Activated CD4-positive, CD25-positive, alpha-beta regulatory T cell treated with anti-CD3 and anti-CD28 coated beads, Interleukin-2, amount 50 U/mL, for 24 hours (primary cell): ENCODE measurements around the gene ANKRD13A.
"Not testable (repeated sequence)": the region's sequence is repeated elsewhere in the genome, so short reads cannot be mapped to it uniquely, and the experiment has no call there.

Source experiments
- ATAC-seq, 2 donors: fragments of 150-1000 bp; cut with Tn5 transposase; one replicate each; pipeline ENCODE4 v1.10.0; 2021; ENCODE audit warnings: mild to moderate bottlenecking in 1 of 2, moderate library complexity in 1 of 2

The ANKRD13A gene

DNA sequence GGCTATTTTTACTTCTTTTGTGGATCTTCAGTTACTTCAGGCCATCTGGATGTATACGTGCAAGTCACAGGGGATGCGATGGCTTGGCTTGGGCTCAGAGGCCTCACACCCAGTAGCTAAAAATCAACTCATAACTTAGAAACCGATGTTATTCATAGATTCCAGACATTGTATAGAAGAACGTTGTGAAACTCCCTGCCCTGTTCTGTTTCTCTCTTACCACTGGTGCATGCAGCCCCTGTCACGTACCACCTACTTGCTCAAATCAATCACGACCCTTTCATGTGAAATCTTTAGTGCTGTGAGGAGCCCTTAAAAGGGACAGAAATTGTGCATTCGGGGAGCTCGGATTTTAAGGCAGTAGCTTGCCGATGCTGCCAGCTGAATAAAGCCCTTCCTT, 50.4 kb downstream of the ANKRD13A start:
- ATAC-seq = not testable (repeated sequence)

DNA sequence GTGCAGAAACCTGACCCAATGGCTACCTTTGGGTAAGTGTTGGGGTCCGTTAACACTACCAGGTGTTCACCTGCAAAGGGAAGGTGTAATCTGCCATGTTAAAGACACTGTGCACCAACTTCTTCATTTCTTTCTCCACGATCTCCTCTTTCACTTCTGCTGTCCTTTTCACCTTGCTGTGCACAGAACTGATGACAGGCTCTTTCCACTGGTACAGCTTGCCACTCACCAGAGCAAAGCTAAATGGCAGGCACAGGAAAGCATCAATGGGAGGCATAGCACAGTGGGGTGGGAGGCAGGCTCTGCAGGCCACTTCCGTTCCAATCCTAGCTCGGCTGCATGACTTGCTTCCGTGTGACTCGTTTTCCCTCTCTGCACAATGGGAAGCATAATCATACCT, 51.7 kb downstream of the ANKRD13A start:
- ATAC-seq = no peak

DNA sequence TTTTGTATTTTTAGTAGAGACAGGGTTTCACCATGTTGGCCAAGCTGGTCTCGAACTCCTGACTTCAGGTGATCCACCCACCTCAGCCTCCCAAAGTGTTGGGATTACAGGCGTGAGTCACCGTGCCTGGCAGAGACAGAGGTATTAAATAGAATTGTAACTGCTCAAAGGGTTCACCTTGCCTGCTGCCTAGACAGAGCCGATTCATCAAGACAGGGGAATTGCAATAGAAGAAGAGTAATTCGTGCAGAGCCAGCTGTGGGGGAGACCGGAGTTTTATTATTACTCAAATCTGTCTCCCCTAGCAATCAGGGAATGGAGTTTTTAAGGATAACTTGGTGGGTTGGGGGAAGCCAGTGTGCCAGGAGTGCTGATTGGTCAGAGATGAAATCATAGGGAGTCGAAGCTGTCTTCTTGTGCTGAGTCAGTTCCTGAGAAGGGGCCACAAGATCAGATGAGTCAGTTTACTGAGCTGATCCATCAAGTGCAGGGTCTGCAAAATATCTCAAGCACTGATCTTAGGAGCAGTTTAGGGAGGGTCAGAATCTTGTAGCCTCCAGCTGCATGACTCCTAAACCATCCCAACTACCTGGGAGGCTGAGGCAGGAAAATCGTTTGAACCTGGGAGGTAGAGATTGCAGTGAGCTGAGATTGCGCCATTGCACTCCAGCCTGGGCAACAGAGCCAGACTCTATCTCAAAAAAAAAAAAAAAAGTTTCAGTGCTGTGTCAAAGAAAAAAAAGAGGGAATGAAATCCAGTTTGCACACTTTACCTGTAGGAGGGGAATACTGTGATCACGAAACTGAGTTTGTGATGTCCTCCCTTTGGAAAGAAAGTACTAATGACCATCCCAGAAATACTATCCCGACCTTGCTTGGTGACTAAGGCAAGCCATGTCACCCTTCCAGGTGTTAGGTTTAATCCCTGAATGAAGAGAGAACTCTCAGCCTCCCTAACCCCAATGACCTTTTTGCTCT, 56.4 kb downstream of the ANKRD13A start:
- peak; percentile 63 to 78 for ATAC-seq

- not testable (repeated sequence) for ATAC-seq
Measured at GRCh38 chr12:110056643-110057042, 57.4 kb downstream of the ANKRD13A start.

DNA sequence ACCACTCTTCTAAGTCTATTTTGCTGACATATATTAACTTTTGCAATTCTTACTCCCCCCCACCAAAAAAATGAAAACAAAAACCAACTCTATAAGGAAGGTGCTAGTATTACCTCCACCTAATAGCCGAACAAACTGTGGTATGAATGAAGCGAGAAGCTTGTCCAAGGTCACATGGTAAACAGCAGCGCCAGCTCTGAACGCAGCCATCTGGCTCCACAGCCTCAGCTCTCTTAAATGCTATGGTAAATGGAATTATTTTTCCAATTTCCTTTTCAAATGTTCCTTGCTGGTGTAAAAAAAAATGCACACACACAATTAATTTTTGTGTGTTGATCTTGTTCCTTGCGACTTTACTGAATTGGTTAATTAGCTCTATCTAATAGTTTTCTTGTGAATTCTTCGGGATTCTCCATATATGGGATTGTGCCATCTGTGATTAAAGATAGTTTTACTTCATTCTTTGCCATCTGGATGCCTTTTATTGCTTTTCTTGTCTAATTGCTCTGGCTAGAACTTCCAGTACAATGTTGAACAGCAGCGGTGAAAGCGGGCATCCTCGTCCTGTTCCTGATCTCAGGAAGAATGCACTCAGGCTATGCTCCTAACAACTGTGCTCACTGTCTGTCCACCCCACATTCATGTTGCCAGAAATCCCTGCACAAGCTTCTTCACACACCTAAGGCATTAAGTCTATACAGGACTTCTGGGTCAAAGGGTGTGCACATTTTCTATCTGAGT, 59.8 kb downstream of the ANKRD13A start:
- ATAC-seq = no peak

GRCh38 chr12:110059651-110060000, 60.4 kb downstream of the ANKRD13A start:
- ATAC-seq = no peak

GRCh38 chr12:110062241-110062640, 63.0 kb downstream of the ANKRD13A start:
- no peak for ATAC-seq

DNA sequence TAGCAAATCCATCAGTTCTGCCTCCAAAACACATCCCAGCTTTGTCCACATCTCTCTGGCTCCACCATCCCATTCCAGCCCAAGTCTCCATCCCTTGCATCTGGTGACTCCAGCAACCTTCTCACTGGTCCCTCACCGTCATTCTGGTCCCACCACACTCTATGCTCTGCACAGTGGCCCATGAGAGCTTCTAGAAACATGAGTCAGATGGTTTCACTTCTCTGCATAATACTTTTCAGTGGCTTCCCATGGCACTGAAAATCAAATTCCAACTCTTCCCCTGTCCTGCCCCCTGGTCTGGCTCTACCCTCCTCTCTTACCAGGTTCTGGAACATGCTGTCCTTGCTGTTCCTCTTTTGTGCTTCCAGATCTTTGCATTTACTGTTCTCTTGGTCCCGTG, 66.3 kb downstream of the ANKRD13A start:
- ATAC-seq = peak in 1 of 2 donors; percentile 53

- ATAC-seq = no peak
Measured at GRCh38 chr12:110067531-110067930, 68.3 kb downstream of the ANKRD13A start.

DNA sequence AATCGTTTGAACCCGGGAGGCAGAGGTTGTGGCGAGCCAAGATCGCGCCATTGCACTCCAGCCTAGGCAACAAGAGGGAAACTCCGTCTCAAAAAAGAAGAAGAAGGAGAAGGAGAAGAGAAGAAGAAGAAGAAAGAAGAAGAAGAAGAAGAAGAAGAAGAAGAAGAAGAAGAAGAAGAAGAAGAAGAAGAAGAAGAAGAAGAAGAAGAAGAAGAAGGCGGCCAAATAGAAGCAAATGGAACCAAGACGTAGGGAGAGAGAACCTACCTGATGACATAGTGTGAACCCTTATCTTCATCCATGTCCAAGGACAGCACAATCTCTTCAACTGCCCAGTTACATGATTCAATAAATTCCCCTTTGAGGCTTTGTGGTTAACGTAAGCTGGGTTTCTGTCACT, 68.9 kb downstream of the ANKRD13A start:
- not testable (repeated sequence) for ATAC-seq

- no peak for ATAC-seq
Measured at GRCh38 chr12:110068654-110069053, 69.4 kb downstream of the ANKRD13A start.

- ATAC-seq = no peak
Measured at GRCh38 chr12:110071504-110071903, 72.3 kb downstream of the ANKRD13A start.

- no peak for ATAC-seq
Measured at GRCh38 chr12:110071967-110072366, 72.7 kb downstream of the ANKRD13A start.

GRCh38 chr12:110072636-110073035, 73.4 kb downstream of the ANKRD13A start:
- not testable (repeated sequence) for ATAC-seq

DNA sequence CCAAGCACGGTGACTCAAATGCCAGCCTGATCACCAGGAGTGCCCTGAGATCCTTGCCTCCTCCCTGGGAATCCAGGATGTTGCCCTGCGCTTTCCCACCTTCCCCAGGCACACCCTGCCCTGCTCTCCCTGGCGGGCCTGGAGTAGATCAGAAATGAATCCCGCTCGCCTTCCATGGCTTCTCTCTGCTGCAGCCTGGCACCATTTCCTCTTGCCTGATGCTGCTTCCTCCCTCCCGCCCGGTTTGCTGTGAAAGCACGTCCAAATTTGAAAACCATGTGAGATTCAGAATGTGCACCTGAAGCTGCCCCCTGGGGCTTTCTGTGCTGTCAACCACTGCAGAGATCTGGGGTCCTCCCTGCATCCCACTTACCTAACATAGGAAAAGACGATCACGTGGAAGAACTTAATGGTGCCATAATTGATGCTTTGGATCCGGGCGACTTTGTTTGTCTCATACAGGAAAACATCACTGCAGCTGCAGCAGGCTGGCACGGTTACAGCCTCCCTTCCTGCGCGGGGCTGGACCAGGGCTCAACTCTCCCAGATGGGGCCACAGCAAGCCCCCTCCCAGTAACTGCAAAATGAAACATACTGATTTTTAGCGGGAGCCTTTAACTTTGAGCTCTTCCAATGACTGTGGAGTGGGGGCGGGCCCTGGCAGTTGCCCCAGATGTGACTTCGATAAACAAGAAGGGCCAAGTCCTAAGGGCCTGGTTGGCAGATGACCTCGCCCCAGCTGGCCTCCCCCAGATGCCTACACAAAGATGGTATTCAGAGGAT, 74.0 kb downstream of the ANKRD13A start:
- peak; percentile 51 to 52 for ATAC-seq

DNA sequence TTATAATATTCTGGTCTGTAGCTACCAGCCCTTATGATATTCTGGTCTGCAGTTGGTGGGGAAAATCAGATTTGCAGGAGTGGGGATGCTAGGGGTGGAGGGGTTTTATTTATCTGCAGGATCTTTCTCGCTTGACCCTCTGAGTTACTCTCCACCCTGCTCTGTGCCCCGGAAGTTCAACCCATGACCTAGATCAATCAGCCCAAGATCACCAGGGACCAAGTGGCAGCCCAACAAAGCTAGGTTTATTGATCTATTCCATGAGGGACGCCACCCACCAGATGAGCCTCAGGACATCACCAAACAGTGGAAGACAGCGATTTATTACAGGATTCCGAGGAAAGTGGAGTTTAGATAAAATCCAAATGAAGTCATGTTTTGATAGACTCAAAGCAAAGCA, 74.9 kb downstream of the ANKRD13A start:
- ATAC-seq = no peak

GRCh38 chr12:110075880-110076279, 76.7 kb downstream of the ANKRD13A start:
- no peak for ATAC-seq

DNA sequence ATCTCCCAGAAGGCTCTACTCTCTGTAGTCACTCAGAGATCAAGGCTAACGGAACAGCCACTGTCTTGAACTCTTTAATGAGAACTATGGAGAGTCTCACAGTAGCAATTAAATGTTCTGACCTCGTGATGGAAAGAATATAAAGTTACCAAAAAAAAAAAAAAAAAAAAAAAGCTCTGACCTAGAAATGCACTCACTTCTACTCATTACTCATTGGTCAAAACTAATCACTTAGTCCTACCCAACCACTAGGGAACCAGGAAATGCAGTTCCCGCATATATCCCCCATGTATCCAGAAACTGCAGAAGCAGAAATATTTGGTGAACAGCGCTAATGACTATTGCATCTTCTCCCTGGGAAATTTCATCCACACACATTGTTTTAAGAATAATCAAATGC, 78.6 kb downstream of the ANKRD13A start:
- no peak for ATAC-seq

GRCh38 chr12:110079477-110080400, 80.5 kb downstream of the ANKRD13A start:
- ATAC-seq = peak; percentile 93 to 95

DNA sequence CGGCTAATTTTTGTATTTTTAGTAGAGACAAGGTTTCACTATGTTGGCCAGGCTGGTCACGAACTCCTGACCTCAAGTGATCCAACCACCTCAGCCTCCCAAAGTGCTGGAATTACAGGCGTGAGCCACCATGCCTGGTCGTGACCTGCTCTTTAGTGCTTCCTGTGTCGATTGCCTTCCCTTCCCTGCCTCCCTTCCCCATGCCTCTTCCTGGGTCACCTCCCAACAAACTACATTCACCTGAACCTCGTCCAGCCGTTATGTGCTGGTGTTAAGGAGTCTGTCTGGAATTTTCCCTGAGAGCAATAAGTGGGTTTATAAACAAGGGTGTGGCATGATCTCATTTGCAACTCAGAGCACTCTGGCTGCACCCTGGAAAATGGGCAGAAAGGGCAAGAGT, 81.2 kb downstream of the ANKRD13A start:
- no peak for ATAC-seq

DNA sequence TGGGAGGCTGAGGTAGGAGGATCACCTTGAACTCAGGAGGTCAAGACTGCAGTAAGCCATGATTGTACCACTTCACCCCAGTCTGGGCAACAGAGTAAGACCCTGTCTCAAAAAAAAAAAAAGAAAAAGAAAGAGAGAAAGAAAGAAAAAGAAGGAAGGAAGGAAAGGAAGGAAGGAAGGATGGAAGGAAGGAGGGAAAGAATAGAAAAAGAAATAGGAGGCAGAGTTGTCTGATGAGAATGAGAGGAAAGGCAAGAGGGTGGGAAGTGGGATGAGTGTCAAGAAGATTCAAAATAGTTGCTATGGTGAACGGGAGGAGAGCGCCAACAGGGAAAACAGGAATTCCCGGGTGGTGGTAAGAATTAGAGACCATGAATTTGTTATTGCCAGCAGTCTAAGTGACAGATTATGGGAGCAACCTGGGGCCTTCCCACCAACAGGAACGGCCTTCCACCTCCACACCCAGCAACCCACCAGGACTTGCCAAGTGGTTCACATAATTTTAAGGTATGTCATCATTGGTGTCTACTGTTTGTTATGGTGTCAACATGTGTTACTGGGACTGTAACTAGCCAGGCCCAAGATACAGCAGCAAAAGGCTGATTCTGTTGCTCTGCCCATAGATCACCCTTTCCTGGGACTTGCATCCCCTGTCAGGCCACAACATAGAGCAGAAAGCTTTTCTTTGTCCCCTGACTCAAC, 85.2 kb downstream of the ANKRD13A start:
- ATAC-seq = no peak
